Endothelial cell of umbilical vein (primary cell): ENCODE data around the gene ILF2.

Experiments
- CTCF ChIP-seq, 2 donors: IDR thresholded peaks; 1 replicate in 1 of 2; 2 replicates in 1 of 2; pipeline ENCODE4 v1.5.1; 2011; ENCODE audit warnings: low read length in 2 of 2, mild to moderate bottlenecking in 2 of 2, moderate library complexity in 2 of 2, control low read depth in 1 of 2, inconsistent platforms in 1 of 2, low read depth in 1 of 2; ENCODE audit not compliant: insufficient read depth in 1 of 2; ENCODE audit errors: extremely low read depth in 1 of 2
- POLR2A ChIP-seq: IDR thresholded peaks from 2 replicates; pipeline ENCODE4 v1.6.1; 2012; ENCODE audit warnings: low read depth, mild to moderate bottlenecking, control low read depth, low read length

GRCh38 chr1:153652805-153653500 is 17.8 kb downstream of the ILF2 start:
- no peak for TF ChIP-seq CTCF (IDR thresholded peaks at IDR 0.05; ENCODE audit: extremely low read depth in 1 of 2, insufficient read depth in 1 of 2, low read depth in 1 of 2, low read length in 2 of 2)
- no peak for TF ChIP-seq POLR2A
